Caco-2 (cell line): ENCODE data around the gene CIITA. TPM values are rescaled to one million over a fixed set of nuclear protein-coding genes. Genes with fewer than 3 reads are reported as not detected.

Experiments
- BruUV-seq: library from RNA; stranded (reverse); fragments of 400-500 nt; replicated peaks from 2 replicates; lab custom pipeline; 2021; lab: Mats Ljungman, UMichigan
- CTCF ChIA-PET: fragments of 300-600 bp; sonication (Branson Sonifier 250); formaldehyde crosslinking; loops from one replicate; lab custom pipeline; 2022; ENCODE audit warnings: antibody characterized with exemption; lab: Charles Lee
- POLR2A ChIA-PET: fragments of 300-600 bp; sonication (Branson Sonifier 250); formaldehyde crosslinking; loops from one replicate; lab custom pipeline; 2022; ENCODE audit warnings: antibody characterized with exemption; lab: Charles Lee
- DNase-seq, 2 experiments: peaks; one replicate each; pipeline versions ENCODE4 v3.0.0 to v3.0.0-alpha.2; 2020 to 2022
- H3K27me3 ChIP-seq: replicated peaks from 2 replicates; pipeline ENCODE4 v1.6.0; 2011; ENCODE audit warnings: low read length; ENCODE audit not compliant: control insufficient read depth, insufficient read depth
- H3K36me3 ChIP-seq: 2 replicates; pipeline ENCODE4 v1.5.1; 2011; ENCODE audit warnings: low read length; ENCODE audit not compliant: control insufficient read depth, insufficient read depth
- H3K4me1 ChIP-seq: fragments of 250-450 bp; sonication (Bioruptor Pico); 2 replicates; pipeline ENCODE4 v1.5.1; 2020; ENCODE audit warnings: mild to moderate bottlenecking
- H3K4me3 ChIP-seq: 2 replicates; pipeline ENCODE4 v1.5.1; 2011; ENCODE audit warnings: low read depth, mild to moderate bottlenecking, control low read depth, low read length
- H3K9me3 ChIP-seq: fragments of 250-450 bp; sonication (Bioruptor Pico); 2 replicates; pipeline ENCODE4 v1.5.1; 2020; ENCODE audit warnings: mild to moderate bottlenecking, moderate library complexity
- H3K27ac Mint-ChIP-seq: one replicate; pipeline ENCODE4 v1.8.0; 2022; ENCODE audit warnings: mixed read lengths; ENCODE audit not compliant: unreplicated experiment
- H3K27me3 Mint-ChIP-seq: one replicate; pipeline ENCODE4 v1.8.0; 2022; ENCODE audit warnings: mixed read lengths; ENCODE audit not compliant: insufficient read depth, unreplicated experiment
- H3K36me3 Mint-ChIP-seq: one replicate; pipeline ENCODE4 v1.8.0; 2022; ENCODE audit warnings: mild to moderate bottlenecking, mixed read lengths; ENCODE audit not compliant: insufficient read depth, unreplicated experiment
- H3K4me1 Mint-ChIP-seq: one replicate; pipeline ENCODE4 v1.8.0; 2022; ENCODE audit warnings: low read depth, mixed read lengths; ENCODE audit not compliant: unreplicated experiment
- H3K4me3 Mint-ChIP-seq: one replicate; pipeline ENCODE4 v1.8.0; 2022; ENCODE audit warnings: mild to moderate bottlenecking, moderate library complexity, mixed read lengths; ENCODE audit not compliant: unreplicated experiment
- H3K9me3 Mint-ChIP-seq: one replicate; pipeline ENCODE4 v1.8.0; 2022; ENCODE audit warnings: mixed read lengths; ENCODE audit not compliant: unreplicated experiment
- intact Hi-C: fragments of 100-400 bp; cut with micrococcal nuclease; formaldehyde crosslinking; loops from one replicate; pipeline ENCODE4 v1.10.0; 2022; ENCODE audit not compliant: unreplicated experiment
- total RNA-seq: library from RNA; stranded (reverse); gene quantifications from 2 replicates; pipeline ENCODE4 v1.2.3, GENCODE V29; 2022
- TF ChIP-seq, protein P1 (sequence below), 2 experiments: fragments of 200-600 bp in 1 of 2; IDR thresholded peaks; 1 replicate in 1 of 2; 2 replicates in 1 of 2; pipeline versions ENCODE4 v1.5.1 to v1.8.0; 2011 to 2022; ENCODE audit warnings: antibody characterized with exemption in 1 of 2, control low read depth in 1 of 2, inconsistent platforms in 1 of 2, low read depth in 1 of 2, low read length in 1 of 2, mild to moderate bottlenecking in 1 of 2, moderate library complexity in 1 of 2; ENCODE audit not compliant: insufficient read depth in 1 of 2, severe bottlenecking in 1 of 2, unreplicated experiment in 1 of 2

CIITA gene
- total RNA-seq, 1 experiment from 2014 or later, result 0.27 TPM

DNA sequence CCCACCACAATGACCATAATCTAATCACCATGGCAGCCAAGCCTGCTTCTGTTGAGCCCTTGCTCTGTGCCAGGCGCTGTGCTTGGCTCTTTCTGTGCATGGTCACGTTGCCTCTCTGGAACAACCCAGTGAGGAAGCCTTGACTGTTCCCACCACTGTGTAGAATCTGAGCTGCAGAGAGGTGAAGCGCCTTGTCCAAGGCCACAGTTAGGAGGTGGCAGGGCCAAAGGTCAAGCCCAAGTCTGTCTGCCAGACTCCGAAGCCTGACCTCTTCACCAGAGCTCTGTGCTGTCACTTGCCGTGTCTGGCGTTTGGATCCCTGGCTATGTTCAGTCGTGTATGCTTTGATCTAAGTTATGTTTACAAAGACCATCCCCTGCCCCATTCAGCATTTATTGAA lies 77.9 kb downstream of the CIITA start:
- TF ChIP-seq, protein P1, sequence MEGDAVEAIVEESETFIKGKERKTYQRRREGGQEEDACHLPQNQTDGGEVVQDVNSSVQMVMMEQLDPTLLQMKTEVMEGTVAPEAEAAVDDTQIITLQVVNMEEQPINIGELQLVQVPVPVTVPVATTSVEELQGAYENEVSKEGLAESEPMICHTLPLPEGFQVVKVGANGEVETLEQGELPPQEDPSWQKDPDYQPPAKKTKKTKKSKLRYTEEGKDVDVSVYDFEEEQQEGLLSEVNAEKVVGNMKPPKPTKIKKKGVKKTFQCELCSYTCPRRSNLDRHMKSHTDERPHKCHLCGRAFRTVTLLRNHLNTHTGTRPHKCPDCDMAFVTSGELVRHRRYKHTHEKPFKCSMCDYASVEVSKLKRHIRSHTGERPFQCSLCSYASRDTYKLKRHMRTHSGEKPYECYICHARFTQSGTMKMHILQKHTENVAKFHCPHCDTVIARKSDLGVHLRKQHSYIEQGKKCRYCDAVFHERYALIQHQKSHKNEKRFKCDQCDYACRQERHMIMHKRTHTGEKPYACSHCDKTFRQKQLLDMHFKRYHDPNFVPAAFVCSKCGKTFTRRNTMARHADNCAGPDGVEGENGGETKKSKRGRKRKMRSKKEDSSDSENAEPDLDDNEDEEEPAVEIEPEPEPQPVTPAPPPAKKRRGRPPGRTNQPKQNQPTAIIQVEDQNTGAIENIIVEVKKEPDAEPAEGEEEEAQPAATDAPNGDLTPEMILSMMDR (IDR thresholded peaks at IDR 0.05; ENCODE audit: insufficient read depth in 1 of 2, low read depth in 1 of 2, low read length in 1 of 2, severe bottlenecking in 1 of 2, unreplicated experiment in 1 of 2), result no peak
- BruUV-seq, result no TSS peak
- intact Hi-C loops, result loop anchor here (1.0 kb wide), 1 partner anchor 9 kb away; no protein-coding TSS in a partner anchor
- Mint-ChIP-seq H3K27ac (peak overlapping the region; percentile 26), H3K36me3 (no peaks in the 10 kb centered on the region), H3K9me3 (no peaks in the 10 kb centered on the region), H3K4me3 (no peak overlapping the region), H3K4me1 (peaks cover 11% of the 10 kb centered on the region), H3K27me3 (no peaks in the 10 kb centered on the region)
- H3K27me3 ChIP-seq, result no peaks in the 10 kb centered on the region
- DNase-seq, result no peak
- H3K36me3 ChIP-seq, result no peaks in the 10 kb centered on the region
- CTCF ChIA-PET, result interaction anchor here (0.6 kb wide), 1 partner anchor 887 kb away, joined by 3 read pairs; no protein-coding TSS in a partner anchor
- POLR2A ChIA-PET, result interaction anchor here (0.6 kb wide), 1 partner anchor 14 kb away, joined by 3 read pairs; no protein-coding TSS in a partner anchor
- peaks cover 4% of the 10 kb centered on the region; the same call in 1 of the 2 replicates for H3K4me1 ChIP-seq
- no peak overlapping the region for H3K4me3 ChIP-seq
- H3K9me3 ChIP-seq, result no peaks in the 10 kb centered on the region

- POLR2A ChIA-PET, result no interaction called here
Observed at GRCh38 chr16:10957771-10958482, 80.9 kb downstream of the CIITA start.

GRCh38 chr16:10959161-10959560 lies 82.2 kb downstream of the CIITA start:
- ChIA-PET CTCF (no interaction called here), POLR2A (no interaction called here)
- peaks cover 8% of the 10 kb centered on the region for H3K36me3 Mint-ChIP-seq
- no TSS peak for BruUV-seq
- no peaks in the 10 kb centered on the region for H3K27me3 ChIP-seq
- TF ChIP-seq, protein P1 (IDR thresholded peaks at IDR 0.05; ENCODE audit: insufficient read depth in 1 of 2, low read depth in 1 of 2, low read length in 1 of 2, severe bottlenecking in 1 of 2, unreplicated experiment in 1 of 2), result no peak
- DNase-seq, result no peak
- intact Hi-C loops, result no loop called here
- no peaks in the 10 kb centered on the region for H3K9me3 ChIP-seq
- H3K36me3 ChIP-seq, result no peaks in the 10 kb centered on the region; the same call in 1 of the 2 replicates
- no peaks in the 10 kb centered on the region for H3K4me1 Mint-ChIP-seq
- no peak overlapping the region for H3K27ac Mint-ChIP-seq
- no peak overlapping the region for H3K4me3 ChIP-seq
- H3K4me3 Mint-ChIP-seq, result no peak overlapping the region
- H3K27me3 Mint-ChIP-seq, result no peaks in the 10 kb centered on the region
- no peaks in the 10 kb centered on the region for H3K9me3 Mint-ChIP-seq
- H3K4me1 ChIP-seq, result peaks cover 2% of the 10 kb centered on the region; the same call in 1 of the 2 replicates

More at GRCh38 chr16:10957771-10958482, 80.9 kb downstream of the CIITA start:
- no peak overlapping the region for H3K4me3 Mint-ChIP-seq
- no peak overlapping the region for H3K27ac Mint-ChIP-seq
- no TSS peak for BruUV-seq
- no peaks in the 10 kb centered on the region for H3K4me1 Mint-ChIP-seq
- no peak for DNase-seq
- H3K27me3 ChIP-seq, result no peaks in the 10 kb centered on the region
- no peaks in the 10 kb centered on the region for H3K9me3 ChIP-seq
- H3K4me3 ChIP-seq, result no peak overlapping the region
- intact Hi-C loops, result no loop called here
- H3K9me3 Mint-ChIP-seq, result no peaks in the 10 kb centered on the region
- H3K27me3 Mint-ChIP-seq, result no peaks in the 10 kb centered on the region
- TF ChIP-seq, protein P1 (IDR thresholded peaks at IDR 0.05; ENCODE audit: insufficient read depth in 1 of 2, low read depth in 1 of 2, low read length in 1 of 2, severe bottlenecking in 1 of 2, unreplicated experiment in 1 of 2), result no peak
- H3K4me1 ChIP-seq, result peaks cover 4% of the 10 kb centered on the region; the same call in 1 of the 2 replicates
- peaks cover 7% of the 10 kb centered on the region for H3K36me3 Mint-ChIP-seq
- H3K36me3 ChIP-seq, result no peaks in the 10 kb centered on the region
- CTCF ChIA-PET, result no interaction called here
